GM23338 (cell line): ENCODE data around the gene EBF4. TPM values are rescaled to one million over a fixed set of nuclear protein-coding genes. Genes with fewer than 3 reads are reported as not detected.

Experiments used
- ATAC-seq: fragments of 200-7000 bp; cut with Tn5 transposase; 3 replicates; pipeline ENCODE4 v1.9.1; 2020
- DNase-seq: peaks from one replicate; pipeline ENCODE4 v3.0.0-alpha.2; 2015; ENCODE audit warnings: low spot score
- H2AFZ ChIP-seq: fragments of 200-600 bp; sonication (generic); 2 replicates; pipeline ENCODE4 v1.8.0; 2016; ENCODE audit warnings: antibody characterized with exemption, mild to moderate bottlenecking, moderate library complexity
- H3F3A ChIP-seq: fragments of 200-600 bp; sonication (generic); replicated peaks from 2 replicates; pipeline ENCODE4 v1.8.0; 2017; ENCODE audit warnings: antibody characterized with exemption, mixed run types, low read depth
- H3K27ac ChIP-seq: fragments of 200-600 bp; sonication (generic); 2 replicates; pipeline ENCODE4 v1.6.1; 2016; ENCODE audit warnings: low read depth
- H3K27me3 ChIP-seq: fragments of 200-600 bp; sonication (generic); 2 replicates; pipeline ENCODE4 v1.8.0; 2016; ENCODE audit warnings: mild to moderate bottlenecking, mixed run types, moderate library complexity; ENCODE audit not compliant: insufficient read depth
- H3K36me3 ChIP-seq: fragments of 200-600 bp; sonication (generic); 2 replicates; pipeline ENCODE4 v1.8.0; 2016; ENCODE audit warnings: mild to moderate bottlenecking; ENCODE audit not compliant: insufficient read depth
- H3K4me1 ChIP-seq: fragments of 200-600 bp; sonication (generic); 2 replicates; pipeline ENCODE4 v1.8.0; 2016; ENCODE audit warnings: mild to moderate bottlenecking, moderate library complexity; ENCODE audit not compliant: insufficient read depth
- H3K4me2 ChIP-seq: fragments of 200-600 bp; sonication (generic); 2 replicates; pipeline ENCODE4 v1.7.1; 2017; ENCODE audit warnings: mixed run types
- H3K4me3 ChIP-seq: fragments of 200-600 bp; sonication (generic); 2 replicates; pipeline ENCODE4 v1.6.1; 2016; ENCODE audit warnings: mixed run types
- H3K79me2 ChIP-seq: fragments of 200-600 bp; sonication (generic); replicated peaks from 2 replicates; pipeline ENCODE4 v1.8.0; 2017; ENCODE audit warnings: mild to moderate bottlenecking; ENCODE audit not compliant: insufficient read depth
- H3K9me2 ChIP-seq: fragments of 200-600 bp; sonication (generic); 2 replicates; pipeline ENCODE4 v1.8.0; 2017; ENCODE audit not compliant: insufficient read depth
- H4K20me1 ChIP-seq: fragments of 200-600 bp; sonication (generic); replicated peaks from 2 replicates; pipeline ENCODE4 v1.8.0; 2017; ENCODE audit warnings: mild to moderate bottlenecking; ENCODE audit not compliant: insufficient read depth
- H3K27ac Mint-ChIP-seq: 2 replicates; pipeline ENCODE4 v1.8.0; 2020; ENCODE audit warnings: inconsistent platforms, mild to moderate bottlenecking, moderate library complexity, mixed read lengths
- H3K27me3 Mint-ChIP-seq: 3 replicates; pipeline ENCODE4 v1.8.0; 2022; ENCODE audit warnings: low read depth, mild to moderate bottlenecking, moderate library complexity, mixed read lengths, inconsistent platforms; ENCODE audit not compliant: insufficient read depth, poor library complexity
- H3K36me3 Mint-ChIP-seq: 3 replicates; pipeline ENCODE4 v1.8.0; 2021; ENCODE audit warnings: low read depth, mild to moderate bottlenecking, inconsistent platforms, moderate library complexity, mixed read lengths
- H3K4me1 Mint-ChIP-seq: 3 replicates; pipeline ENCODE4 v1.8.0; 2020; ENCODE audit warnings: mild to moderate bottlenecking, inconsistent platforms, mixed read lengths
- H3K4me3 Mint-ChIP-seq: 3 replicates; pipeline ENCODE4 v1.8.0; 2021; ENCODE audit warnings: moderate library complexity, mild to moderate bottlenecking, inconsistent platforms, mixed read lengths
- H3K9me3 Mint-ChIP-seq: 3 replicates; pipeline ENCODE4 v1.8.0; 2020; ENCODE audit warnings: moderate library complexity, mild to moderate bottlenecking, inconsistent platforms, mixed read lengths
- EZH2 ChIP-seq: fragments of 200-600 bp; sonication (generic); IDR thresholded peaks from one replicate; pipeline ENCODE4 v1.8.0; 2017; ENCODE audit warnings: antibody characterized with exemption, mild to moderate bottlenecking, low read depth; ENCODE audit not compliant: unreplicated experiment
- JUNB ChIP-seq: IDR thresholded peaks from one replicate; pipeline ENCODE4 v1.6.1; 2016; ENCODE audit warnings: antibody characterized with exemption; ENCODE audit not compliant: unreplicated experiment
- NANOG ChIP-seq: IDR thresholded peaks from 2 replicates; pipeline ENCODE4 v1.6.1; 2016; ENCODE audit warnings: antibody characterized with exemption, borderline replicate concordance
- POLR2AphosphoS5 ChIP-seq: IDR thresholded peaks from 2 replicates; pipeline ENCODE4 v1.6.1; 2016; ENCODE audit warnings: antibody characterized with exemption, low read depth
- polyA plus RNA-seq: library from polyadenylated mRNA; unstranded; fragments of >200 nt; fragmentation: Nextera tagmentation; extraction: Ambion mirVana; gene quantifications from 2 replicates; pipeline ENCODE4 v1.2.1, GENCODE V29; 2016
- total RNA-seq: library from RNA; depleted of rRNA; stranded (reverse); fragments of >200 nt; shearing (Covaris generic); gene quantifications from 2 replicates; pipeline ENCODE4 v1.2.3, GENCODE V29; 2014
- TF ChIP-seq, protein P1 (sequence below): fragments of 250-450 bp; sonication (Bioruptor Pico); IDR thresholded peaks from 2 replicates; pipeline ENCODE4 v1.5.0; 2020; ENCODE audit warnings: mild to moderate bottlenecking, moderate library complexity
- TF ChIP-seq, protein P2 (sequence below), 2 experiments: fragments of 200-600 bp in 1 of 2; sonication (generic) in 1 of 2; conservative IDR thresholded peaks; 2 replicates each; pipeline versions ENCODE4 v1.5.1 to v1.6.1; 2016 to 2017; ENCODE audit warnings: antibody characterized with exemption in 2 of 2, low read depth in 2 of 2, mild to moderate bottlenecking in 2 of 2, moderate library complexity in 1 of 2

The EBF4 gene
- total and polyA plus RNA-seq, 2 experiments from 2014 or later: 0.66 to 1.6 TPM

DNA sequence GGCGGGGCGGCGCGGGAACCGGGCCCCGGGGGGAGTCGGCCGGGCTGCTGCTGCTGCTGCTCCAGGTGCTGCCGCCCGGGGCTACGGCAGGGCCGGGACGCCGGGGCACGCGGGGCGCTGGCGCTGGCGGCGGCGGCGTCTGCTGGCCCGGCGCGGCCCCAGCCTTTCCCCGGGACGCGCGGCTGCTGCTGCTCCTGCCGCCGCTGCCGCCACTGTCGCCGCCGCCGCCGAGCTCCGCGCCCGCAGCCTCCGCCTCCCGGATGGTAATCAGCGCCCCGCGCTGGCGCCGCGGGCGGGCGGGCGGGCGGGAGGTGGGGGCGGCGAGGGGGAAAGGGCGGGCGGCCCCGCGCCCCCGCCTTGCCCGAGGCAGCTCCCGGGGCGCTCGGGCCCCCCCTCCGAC lies 306 bp downstream of the EBF4 start (continued):
- TF ChIP-seq, protein P1, sequence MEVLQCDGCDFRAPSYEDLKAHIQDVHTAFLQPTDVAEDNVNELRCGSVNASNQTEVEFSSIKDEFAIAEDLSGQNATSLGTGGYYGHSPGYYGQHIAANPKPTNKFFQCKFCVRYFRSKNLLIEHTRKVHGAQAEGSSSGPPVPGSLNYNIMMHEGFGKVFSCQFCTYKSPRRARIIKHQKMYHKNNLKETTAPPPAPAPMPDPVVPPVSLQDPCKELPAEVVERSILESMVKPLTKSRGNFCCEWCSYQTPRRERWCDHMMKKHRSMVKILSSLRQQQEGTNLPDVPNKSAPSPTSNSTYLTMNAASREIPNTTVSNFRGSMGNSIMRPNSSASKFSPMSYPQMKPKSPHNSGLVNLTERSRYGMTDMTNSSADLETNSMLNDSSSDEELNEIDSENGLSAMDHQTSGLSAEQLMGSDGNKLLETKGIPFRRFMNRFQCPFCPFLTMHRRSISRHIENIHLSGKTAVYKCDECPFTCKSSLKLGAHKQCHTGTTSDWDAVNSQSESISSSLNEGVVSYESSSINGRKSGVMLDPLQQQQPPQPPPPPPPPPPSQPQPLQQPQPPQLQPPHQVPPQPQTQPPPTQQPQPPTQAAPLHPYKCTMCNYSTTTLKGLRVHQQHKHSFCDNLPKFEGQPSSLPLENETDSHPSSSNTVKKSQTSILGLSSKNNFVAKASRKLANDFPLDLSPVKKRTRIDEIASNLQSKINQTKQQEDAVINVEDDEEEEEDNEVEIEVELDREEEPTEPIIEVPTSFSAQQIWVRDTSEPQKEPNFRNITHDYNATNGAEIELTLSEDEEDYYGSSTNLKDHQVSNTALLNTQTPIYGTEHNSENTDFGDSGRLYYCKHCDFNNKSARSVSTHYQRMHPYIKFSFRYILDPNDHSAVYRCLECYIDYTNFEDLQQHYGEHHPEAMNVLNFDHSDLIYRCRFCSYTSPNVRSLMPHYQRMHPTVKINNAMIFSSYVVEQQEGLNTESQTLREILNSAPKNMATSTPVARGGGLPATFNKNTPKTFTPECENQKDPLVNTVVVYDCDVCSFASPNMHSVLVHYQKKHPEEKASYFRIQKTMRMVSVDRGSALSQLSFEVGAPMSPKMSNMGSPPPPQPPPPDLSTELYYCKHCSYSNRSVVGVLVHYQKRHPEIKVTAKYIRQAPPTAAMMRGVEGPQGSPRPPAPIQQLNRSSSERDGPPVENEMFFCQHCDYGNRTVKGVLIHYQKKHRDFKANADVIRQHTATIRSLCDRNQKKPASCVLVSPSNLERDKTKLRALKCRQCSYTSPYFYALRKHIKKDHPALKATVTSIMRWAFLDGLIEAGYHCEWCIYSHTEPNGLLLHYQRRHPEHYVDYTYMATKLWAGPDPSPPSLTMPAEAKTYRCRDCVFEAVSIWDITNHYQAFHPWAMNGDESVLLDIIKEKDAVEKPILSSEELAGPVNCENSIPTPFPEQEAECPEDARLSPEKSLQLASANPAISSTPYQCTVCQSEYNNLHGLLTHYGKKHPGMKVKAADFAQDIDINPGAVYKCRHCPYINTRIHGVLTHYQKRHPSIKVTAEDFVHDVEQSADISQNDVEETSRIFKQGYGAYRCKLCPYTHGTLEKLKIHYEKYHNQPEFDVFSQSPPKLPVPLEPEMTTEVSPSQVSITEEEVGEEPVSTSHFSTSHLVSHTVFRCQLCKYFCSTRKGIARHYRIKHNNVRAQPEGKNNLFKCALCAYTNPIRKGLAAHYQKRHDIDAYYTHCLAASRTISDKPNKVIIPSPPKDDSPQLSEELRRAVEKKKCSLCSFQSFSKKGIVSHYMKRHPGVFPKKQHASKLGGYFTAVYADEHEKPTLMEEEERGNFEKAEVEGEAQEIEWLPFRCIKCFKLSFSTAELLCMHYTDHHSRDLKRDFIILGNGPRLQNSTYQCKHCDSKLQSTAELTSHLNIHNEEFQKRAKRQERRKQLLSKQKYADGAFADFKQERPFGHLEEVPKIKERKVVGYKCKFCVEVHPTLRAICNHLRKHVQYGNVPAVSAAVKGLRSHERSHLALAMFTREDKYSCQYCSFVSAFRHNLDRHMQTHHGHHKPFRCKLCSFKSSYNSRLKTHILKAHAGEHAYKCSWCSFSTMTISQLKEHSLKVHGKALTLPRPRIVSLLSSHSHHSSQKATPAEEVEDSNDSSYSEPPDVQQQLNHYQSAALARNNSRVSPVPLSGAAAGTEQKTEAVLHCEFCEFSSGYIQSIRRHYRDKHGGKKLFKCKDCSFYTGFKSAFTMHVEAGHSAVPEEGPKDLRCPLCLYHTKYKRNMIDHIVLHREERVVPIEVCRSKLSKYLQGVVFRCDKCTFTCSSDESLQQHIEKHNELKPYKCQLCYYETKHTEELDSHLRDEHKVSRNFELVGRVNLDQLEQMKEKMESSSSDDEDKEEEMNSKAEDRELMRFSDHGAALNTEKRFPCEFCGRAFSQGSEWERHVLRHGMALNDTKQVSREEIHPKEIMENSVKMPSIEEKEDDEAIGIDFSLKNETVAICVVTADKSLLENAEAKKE (CRISPR knock-in tag): no peak
- TF ChIP-seq NANOG: no peak

DNA sequence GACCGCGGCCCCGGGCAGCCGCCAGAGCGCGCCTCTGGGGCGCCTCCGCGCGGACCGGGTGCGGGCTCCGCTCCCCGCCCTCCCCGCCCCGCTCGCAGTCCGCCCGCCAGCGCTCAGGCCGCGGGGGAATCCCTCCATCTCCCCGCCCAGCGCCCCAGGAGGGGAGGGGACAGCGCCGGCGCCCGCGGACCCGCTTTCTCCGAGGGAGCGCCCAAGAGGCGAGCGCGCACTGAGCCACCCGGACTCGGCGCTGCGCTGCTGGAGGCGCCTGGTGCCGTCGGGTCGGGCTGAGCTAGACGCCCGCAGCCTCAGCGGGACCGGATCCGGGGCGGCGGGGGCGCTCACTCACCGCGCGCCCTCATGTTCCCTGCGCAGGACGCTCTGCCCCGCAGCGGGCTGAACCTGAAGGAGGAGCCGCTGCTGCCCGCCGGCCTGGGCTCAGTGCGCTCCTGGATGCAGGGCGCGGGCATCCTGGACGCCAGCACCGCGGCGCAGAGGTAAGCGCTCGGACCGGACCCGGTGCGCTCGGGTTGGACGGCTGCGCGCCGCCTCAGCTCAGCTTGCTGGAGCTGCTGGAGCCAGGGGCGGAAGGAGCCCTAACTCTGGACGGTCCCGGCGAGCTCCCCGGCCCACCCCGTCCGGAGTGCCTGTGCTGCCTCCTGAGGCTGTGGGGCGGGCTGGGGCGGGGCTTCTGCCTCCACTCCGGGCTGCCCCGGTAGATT lies 867 bp downstream of the EBF4 start:
- no peak overlapping the region for H3K27ac Mint-ChIP-seq
- H3F3A ChIP-seq: peaks cover 7% of the 10 kb centered on the region; the same call in 1 of the 2 replicates
- peaks cover 35% of the 10 kb centered on the region for H3K4me1 Mint-ChIP-seq
- ATAC-seq (peak; percentile 72), DNase-seq (peak; percentile 63)
- H3K9me2 ChIP-seq: no peaks in the 10 kb centered on the region
- peak overlapping the region; percentile 65 for H3K4me2 ChIP-seq
- peaks cover 11% of the 10 kb centered on the region; the same call in 1 of the 2 replicates for H4K20me1 ChIP-seq
- peak overlapping the region; percentile 46 for H3K4me3 ChIP-seq
- H3K36me3 Mint-ChIP-seq: peaks cover 7% of the 10 kb centered on the region; the same call in 1 of the 3 replicates
- no peak for TF ChIP-seq POLR2AphosphoS5
- TF ChIP-seq JUNB: no peak
- TF ChIP-seq, protein P2, sequence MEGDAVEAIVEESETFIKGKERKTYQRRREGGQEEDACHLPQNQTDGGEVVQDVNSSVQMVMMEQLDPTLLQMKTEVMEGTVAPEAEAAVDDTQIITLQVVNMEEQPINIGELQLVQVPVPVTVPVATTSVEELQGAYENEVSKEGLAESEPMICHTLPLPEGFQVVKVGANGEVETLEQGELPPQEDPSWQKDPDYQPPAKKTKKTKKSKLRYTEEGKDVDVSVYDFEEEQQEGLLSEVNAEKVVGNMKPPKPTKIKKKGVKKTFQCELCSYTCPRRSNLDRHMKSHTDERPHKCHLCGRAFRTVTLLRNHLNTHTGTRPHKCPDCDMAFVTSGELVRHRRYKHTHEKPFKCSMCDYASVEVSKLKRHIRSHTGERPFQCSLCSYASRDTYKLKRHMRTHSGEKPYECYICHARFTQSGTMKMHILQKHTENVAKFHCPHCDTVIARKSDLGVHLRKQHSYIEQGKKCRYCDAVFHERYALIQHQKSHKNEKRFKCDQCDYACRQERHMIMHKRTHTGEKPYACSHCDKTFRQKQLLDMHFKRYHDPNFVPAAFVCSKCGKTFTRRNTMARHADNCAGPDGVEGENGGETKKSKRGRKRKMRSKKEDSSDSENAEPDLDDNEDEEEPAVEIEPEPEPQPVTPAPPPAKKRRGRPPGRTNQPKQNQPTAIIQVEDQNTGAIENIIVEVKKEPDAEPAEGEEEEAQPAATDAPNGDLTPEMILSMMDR (conservative IDR thresholded peaks at IDR 0.05; ENCODE audit: low read depth in 2 of 2): no peak
- peak; percentile 79 for TF ChIP-seq EZH2
- H3K79me2 ChIP-seq: no peaks in the 10 kb centered on the region
- peaks cover 9% of the 10 kb centered on the region; the same call in 2 of the 3 replicates for H3K9me3 Mint-ChIP-seq
- peak overlapping the region; percentile 43; the same call in 1 of the 2 replicates for H2AFZ ChIP-seq
- H3K27me3 ChIP-seq: peaks cover 90% of the 10 kb centered on the region
- no peaks in the 10 kb centered on the region for H3K36me3 ChIP-seq
- peaks cover 14% of the 10 kb centered on the region; the same call in 1 of the 2 replicates for H3K4me1 ChIP-seq
- no peak overlapping the region for H3K27ac ChIP-seq
- peak overlapping the region; percentile 49; the same call in 2 of the 3 replicates for H3K4me3 Mint-ChIP-seq
- peaks cover 77% of the 10 kb centered on the region for H3K27me3 Mint-ChIP-seq
